Activated CD4-positive, alpha-beta T cell treated with anti-CD3 and anti-CD28 coated beads, Interleukin-2, amount 50 U/mL, for 16 hours (primary cell): ENCODE results near the gene NUDT21.

Experiments
- DNase-seq: peaks from one replicate; pipeline ENCODE4 v3.0.0-alpha.2; 2020

NUDT21 gene

GRCh38 chr16:56460101-56460500 lies 9.0 kb upstream of the NUDT21 start:
- DNase-seq: no peak

DNA sequence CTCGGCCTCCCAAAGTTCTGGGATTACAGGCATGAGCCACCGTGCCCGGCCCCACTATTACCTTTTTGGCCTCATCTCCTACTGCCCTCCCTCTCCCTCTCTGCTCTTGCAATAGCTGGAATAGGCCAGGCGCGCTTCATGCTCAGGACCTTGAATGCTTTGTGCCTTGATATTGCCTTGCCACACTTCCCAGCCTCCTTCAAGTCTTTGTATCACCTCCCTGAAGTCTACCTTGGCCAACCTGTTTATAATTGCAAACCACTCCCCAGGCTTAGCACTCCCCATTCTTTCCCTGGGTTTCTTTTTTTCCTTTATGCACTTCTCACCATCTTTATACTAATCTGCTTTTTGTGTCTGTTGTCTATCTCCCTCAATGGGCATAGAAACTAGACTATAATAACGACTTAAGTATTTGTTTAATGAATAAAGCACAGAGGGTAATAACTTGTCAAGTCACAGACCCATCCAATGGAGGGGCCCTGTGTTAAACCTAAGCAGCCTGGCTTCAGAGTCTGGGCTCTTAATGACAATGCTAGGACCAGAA lies 6.9 kb upstream of the NUDT21 start:
- DNase-seq: no peak

GRCh38 chr16:56451753-56452689 lies 889 bp upstream of the NUDT21 start:
- DNase-seq: peak; percentile 21

- peak; percentile 52 for DNase-seq
Observed at GRCh38 chr16:56450275-56450985, 702 bp downstream of the NUDT21 start.

GRCh38 chr16:56448005-56448404 lies 3.1 kb downstream of the NUDT21 start:
- no peak for DNase-seq

GRCh38 chr16:56447286-56447685 lies 3.8 kb downstream of the NUDT21 start:
- DNase-seq: peak; percentile 46

- no peak for DNase-seq
Observed at GRCh38 chr16:56438038-56438437, 13.1 kb downstream of the NUDT21 start.

DNA sequence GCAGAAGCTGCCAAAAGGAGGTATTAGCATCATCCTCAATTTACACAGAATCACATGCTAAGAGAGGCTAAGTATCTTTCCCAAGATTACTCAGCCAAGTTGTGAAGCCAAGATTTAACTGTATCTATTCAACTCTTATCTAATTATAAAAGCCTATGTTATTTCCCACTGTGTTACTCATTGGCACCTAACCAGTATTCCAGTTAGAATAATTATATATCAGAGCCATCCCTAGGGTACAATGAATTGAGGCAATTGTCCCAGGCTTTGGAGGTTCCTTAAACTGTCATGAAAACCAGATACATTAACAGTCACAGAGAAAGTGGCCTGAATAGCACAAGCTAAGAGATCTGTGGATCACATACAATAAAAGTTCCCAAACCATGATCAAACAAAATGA lies 14.9 kb downstream of the NUDT21 start:
- DNase-seq: no peak

DNA sequence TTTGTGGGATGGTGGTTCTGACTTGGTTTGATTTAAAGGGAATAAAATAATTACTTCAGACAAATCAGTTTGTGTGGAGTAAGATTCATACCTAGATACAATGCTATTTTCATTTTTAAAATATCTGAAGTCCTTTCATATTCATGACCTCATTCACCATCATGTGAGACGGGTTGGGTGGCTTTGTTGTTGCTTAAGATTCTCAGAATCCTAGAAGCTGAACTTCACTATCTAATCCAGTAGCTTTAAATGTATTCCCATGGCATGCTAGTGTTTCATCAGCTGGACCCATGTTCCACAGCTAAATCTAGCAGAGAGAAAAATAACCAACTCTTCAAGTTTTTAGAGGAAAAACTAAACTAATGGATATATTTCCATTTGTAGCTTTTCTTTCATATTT lies 23.0 kb downstream of the NUDT21 start:
- DNase-seq: peak; percentile 41

- no peak for DNase-seq
Observed at GRCh38 chr16:56426585-56426984, 24.5 kb downstream of the NUDT21 start.

DNA sequence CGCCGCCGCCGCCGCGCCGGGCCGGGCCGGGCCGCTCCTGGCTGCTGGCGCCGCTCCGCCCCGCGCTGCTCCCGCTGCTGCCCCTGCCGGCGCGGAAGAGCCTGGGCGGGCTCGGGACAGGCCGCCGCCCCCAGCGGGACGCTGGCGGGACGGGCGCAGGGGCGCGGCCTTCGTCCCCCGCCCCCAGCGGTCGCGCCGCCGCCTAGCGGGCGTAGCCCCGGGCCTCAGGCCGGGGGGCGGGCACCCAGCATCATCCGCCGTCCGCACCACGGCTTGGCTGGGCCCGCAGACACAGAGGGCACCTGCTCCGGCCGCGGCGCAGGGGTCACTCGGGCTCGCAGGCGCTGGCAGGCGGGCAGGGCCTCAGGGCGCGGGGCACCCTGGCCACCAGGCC lies 25.7 kb downstream of the NUDT21 start, which contains the start of gene AMFR:
Gene AMFR (minus strand): TSS at position 107 of the 394 bp plus-strand sequence. CDS start 218 bp downstream, outside the sequence.
- DNase-seq: peak; percentile 66

DNA sequence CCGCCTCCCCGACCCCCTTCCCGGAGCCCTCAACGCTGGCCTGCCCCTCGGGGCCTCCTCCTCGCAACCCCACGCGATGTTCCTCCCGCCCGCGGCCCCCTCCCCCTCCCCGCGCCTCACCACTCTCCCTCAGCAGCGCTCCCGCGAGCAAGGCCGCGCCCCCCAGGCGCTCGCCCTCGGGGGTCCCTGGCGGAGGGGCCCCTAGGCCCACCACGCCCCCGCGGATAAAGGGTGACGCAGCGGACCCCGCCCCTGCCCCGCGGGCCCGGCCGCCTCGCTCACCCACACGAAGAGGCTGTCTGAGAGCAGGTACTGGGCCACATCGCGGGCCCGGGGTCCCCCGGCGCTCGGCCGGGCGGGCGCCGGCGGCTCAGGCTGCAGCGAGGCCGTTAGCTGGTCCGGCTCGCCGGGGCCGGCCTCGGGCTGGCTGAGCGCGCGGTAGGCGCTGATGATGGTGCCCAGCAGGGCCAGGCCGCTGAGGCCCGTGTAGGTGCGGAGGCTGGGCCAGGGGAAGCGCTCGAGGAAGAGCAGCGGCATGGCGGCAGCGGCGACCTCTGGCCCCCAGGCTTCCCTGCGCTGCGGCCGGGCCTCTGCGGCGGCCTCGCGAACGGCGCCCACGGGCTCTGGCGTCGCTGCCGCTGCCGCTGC lies 26.2 kb downstream of the NUDT21 start:
- DNase-seq: no peak

DNA sequence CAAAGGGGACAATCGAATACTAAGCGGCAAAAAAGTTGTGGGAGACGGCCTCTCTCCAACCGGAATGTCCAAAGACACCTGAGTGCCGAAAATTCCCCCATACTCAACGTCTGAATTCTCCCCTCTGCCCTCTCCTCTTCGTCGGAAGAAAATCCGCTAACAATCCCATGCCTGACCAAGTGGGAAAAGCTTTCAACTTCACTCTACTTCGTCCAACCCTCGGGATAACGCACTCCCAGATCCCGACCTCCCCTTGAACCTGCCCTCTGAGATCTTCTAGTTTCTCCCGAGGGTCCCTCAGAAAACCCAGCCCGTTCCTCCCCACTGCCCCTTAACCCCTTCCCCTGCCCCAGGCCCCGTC lies 26.7 kb downstream of the NUDT21 start:
- DNase-seq: no peak

GRCh38 chr16:56423584-56424403 lies 27.3 kb downstream of the NUDT21 start:
- DNase-seq: no peak

DNA sequence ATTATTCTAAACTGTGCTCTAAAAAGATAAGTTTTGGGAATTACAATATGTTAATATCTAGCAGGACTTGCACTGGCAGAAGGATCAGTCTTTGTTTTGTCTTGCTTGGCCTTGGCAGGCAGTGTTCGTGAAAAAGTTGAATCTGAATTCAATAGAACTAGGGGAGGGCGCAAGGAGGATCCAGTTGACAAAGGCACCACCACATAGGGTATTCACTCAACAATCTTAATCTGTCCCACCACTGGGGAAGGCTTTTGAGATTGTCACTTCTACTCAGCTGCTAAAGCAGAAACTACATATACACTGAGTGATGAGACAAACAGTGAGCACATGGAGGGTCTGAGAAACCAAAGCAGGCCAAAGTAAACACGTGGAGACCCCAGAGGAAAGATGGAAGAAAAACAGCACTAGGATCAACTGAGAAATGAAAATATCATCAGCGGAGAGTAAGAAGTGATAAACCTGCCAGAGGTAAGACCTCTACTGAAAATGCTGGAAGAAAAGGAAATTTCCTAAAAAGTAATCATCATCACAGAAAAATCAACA lies 28.2 kb downstream of the NUDT21 start:
- no peak for DNase-seq

GRCh38 chr16:56421976-56422669 lies 29.0 kb downstream of the NUDT21 start:
- no peak for DNase-seq

GRCh38 chr16:56421313-56421712 lies 29.8 kb downstream of the NUDT21 start:
- no peak for DNase-seq

GRCh38 chr16:56420613-56421012 lies 30.5 kb downstream of the NUDT21 start:
- no peak for DNase-seq

GRCh38 chr16:56419740-56420548 lies 31.2 kb downstream of the NUDT21 start:
- DNase-seq: no peak

GRCh38 chr16:56417138-56417537 lies 34.0 kb downstream of the NUDT21 start:
- no peak for DNase-seq
